ENCODE results near the gene SYK. TPM values are rescaled to one million over a fixed set of nuclear protein-coding genes. Genes with fewer than 3 reads are reported as not detected.

Gene SYK
- polyA plus RNA-seq, 3 donors, result 51.1 to 186 (median 177) TPM

DNA sequence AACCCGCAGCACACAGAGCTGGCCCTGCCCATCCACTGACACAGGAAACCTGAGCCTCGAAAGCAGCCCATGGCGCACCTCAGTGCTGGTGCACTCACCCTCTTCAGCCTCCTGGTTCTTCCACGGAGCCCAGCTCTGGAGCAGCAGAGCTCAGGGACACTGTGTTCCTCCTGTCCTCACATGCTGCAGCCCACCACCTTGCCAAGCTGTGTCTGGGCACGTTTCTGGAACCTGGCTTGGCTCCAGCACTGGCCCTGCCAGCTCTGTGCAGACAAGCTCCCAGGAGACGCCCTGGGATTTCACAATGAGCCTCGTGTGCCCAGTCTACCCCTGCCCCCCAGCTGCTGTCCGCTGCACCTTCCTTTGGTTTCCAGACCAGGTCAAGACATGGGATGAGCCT lies 119.5 kb downstream of the SYK start:
- intact Hi-C loops (cut with micrococcal nuclease), result no loop called here
- Histone ChIP-seq H3K4me2 (replicated peaks; ENCODE audit: extremely low read depth, low read length, poor library complexity, severe bottlenecking) (no peak overlapping the region), H3K27ac (ENCODE audit: low read depth in 1 of 2, low read length in 2 of 2) (no peak overlapping the region), H3K4me3 (replicated peaks in 1 of 3; ENCODE audit: low read depth in 2 of 3, low read length in 3 of 3) (no peak overlapping the region), H3K9ac (ENCODE audit: insufficient read depth, low read length, poor library complexity, severe bottlenecking) (no peak overlapping the region), H3K9me3 (replicated peaks in 1 of 2; ENCODE audit: control insufficient read depth in 1 of 2, insufficient read depth in 1 of 2, low read length in 2 of 2) (no peaks in the 10 kb centered on the region), H3K79me2 (ENCODE audit: insufficient read depth, low read length) (no peaks in the 10 kb centered on the region), H4K20me1 (ENCODE audit: insufficient read depth, low read length) (no peaks in the 10 kb centered on the region), H3K36me3 (replicated peaks in 1 of 2; ENCODE audit: control insufficient read depth in 1 of 2, insufficient read depth in 2 of 2, low read length in 2 of 2) (no peaks in the 10 kb centered on the region), H3K4me1 (ENCODE audit: control insufficient read depth in 1 of 2, insufficient read depth in 2 of 2, low read length in 2 of 2) (no peaks in the 10 kb centered on the region), H2AFZ (ENCODE audit: insufficient read depth, low read depth, low read length, poor library complexity, severe bottlenecking) (no peak overlapping the region), H3K27me3 (ENCODE audit: control insufficient read depth in 2 of 2, insufficient read depth in 2 of 2, low read length in 2 of 2) (no peaks in the 10 kb centered on the region)
- Mint-ChIP-seq H3K9me3 (peaks cover 0 to 2% (median 0%) of the 10 kb centered on the region in 7 donors), H3K27ac (no peak overlapping the region), H3K4me1 (peaks cover 13% of the 10 kb centered on the region), H3K36me3 (no peaks in the 10 kb centered on the region), H3K27me3 (ENCODE audit: low read depth in 3 of 3) (peaks cover 0 to 4% (median 2%) of the 10 kb centered on the region in 3 donors), H3K4me3 (no peak overlapping the region)
- no peak for DNase-seq
- WGBS (ENCODE audit: insufficient coverage), result 48% methylated on average over 8 of the region's 8 CpGs
- TF ChIP-seq CTCF (IDR thresholded peaks at IDR 0.05), result no peak

- no peak overlapping the region for H3K4me2 ChIP-seq (replicated peaks; ENCODE audit: extremely low read depth, low read length, poor library complexity, severe bottlenecking)
- Mint-ChIP-seq H3K36me3 (no peaks in the 10 kb centered on the region), H3K4me1 (peaks cover 13% of the 10 kb centered on the region), H3K27me3 (ENCODE audit: low read depth in 3 of 3) (peaks cover 0 to 4% (median 2%) of the 10 kb centered on the region in 3 donors), H3K4me3 (no peak overlapping the region), H3K9me3 (peaks cover 0 to 2% (median 0%) of the 10 kb centered on the region in 7 donors), H3K27ac (no peak overlapping the region)
- H3K9me3 ChIP-seq (replicated peaks in 1 of 2; ENCODE audit: control insufficient read depth in 1 of 2, insufficient read depth in 1 of 2, low read length in 2 of 2), result no peaks in the 10 kb centered on the region
- no peaks in the 10 kb centered on the region for H4K20me1 ChIP-seq (ENCODE audit: insufficient read depth, low read length)
- no CpG with 5 or more reads among the region's 7 CpGs for WGBS (ENCODE audit: insufficient coverage)
- intact Hi-C loops (cut with micrococcal nuclease), result no loop called here
- no peaks in the 10 kb centered on the region for H3K4me1 ChIP-seq (ENCODE audit: control insufficient read depth in 1 of 2, insufficient read depth in 2 of 2, low read length in 2 of 2)
- no peaks in the 10 kb centered on the region for H3K27me3 ChIP-seq (ENCODE audit: control insufficient read depth in 2 of 2, insufficient read depth in 2 of 2, low read length in 2 of 2)
- H3K36me3 ChIP-seq (replicated peaks in 1 of 2; ENCODE audit: control insufficient read depth in 1 of 2, insufficient read depth in 2 of 2, low read length in 2 of 2), result no peaks in the 10 kb centered on the region
- H2AFZ ChIP-seq (ENCODE audit: insufficient read depth, low read depth, low read length, poor library complexity, severe bottlenecking), result no peak overlapping the region
- H3K4me3 ChIP-seq (replicated peaks in 1 of 3; ENCODE audit: low read depth in 2 of 3, low read length in 3 of 3), result no peak overlapping the region
- no peak overlapping the region for H3K27ac ChIP-seq (ENCODE audit: low read depth in 1 of 2, low read length in 2 of 2)
- H3K9ac ChIP-seq (ENCODE audit: insufficient read depth, low read length, poor library complexity, severe bottlenecking), result no peak overlapping the region
- TF ChIP-seq CTCF (IDR thresholded peaks at IDR 0.05), result no peak
- no peaks in the 10 kb centered on the region for H3K79me2 ChIP-seq (ENCODE audit: insufficient read depth, low read length)
- DNase-seq, result no peak
These were observed 120.3 kb downstream of the SYK start for GRCh38 chr9:90921969-90922368.

All from CD14-positive monocyte (primary cell).